Measurements from ENCODE around the gene PRXL2C.
"Not testable (repeated sequence)": the region's sequence is repeated elsewhere in the genome, so short reads cannot be mapped to it uniquely, and the experiment has no call there.

Gene PRXL2C, protein sequence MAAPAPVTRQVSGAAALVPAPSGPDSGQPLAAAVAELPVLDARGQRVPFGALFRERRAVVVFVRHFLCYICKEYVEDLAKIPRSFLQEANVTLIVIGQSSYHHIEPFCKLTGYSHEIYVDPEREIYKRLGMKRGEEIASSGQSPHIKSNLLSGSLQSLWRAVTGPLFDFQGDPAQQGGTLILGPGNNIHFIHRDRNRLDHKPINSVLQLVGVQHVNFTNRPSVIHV

DNA sequence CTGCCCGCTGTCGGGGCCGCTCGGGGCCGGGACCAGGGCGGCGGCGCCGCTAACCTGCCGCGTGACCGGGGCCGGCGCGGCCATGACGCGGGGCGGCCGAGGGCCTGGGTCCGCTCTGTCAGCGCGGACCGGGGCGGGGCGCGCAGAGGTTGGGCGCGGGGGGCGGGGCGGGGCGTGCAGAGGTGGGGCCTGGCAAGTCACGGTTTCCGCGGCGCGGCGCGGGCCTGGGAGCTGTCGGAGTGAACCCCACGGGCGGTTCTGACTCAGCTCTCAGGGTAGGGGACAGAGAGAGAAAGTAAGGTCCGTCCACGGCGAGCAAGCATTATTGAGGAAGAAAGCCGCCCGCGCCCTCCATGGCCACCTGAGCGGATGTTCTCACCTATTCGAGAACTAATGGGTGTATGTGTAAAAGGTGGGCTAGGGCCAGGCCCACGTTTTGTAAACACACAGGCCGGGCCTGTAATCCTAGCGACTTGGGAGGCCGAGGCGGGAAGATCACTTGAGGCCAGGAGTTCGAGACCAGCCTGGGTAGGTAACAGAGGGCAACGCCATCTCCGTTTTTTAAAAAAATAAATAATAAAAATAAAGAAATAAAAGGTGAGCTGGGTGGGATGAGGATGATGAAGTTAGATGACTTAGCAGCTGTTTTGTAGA lies at the start of gene PRXL2C:
PRXL2C (minus strand) TSS at position 120 of the 654 bp plus-strand sequence; CDS start at position 84, 36 bp downstream.
- peak; percentile 83 to 86 for DNase-seq

DNA sequence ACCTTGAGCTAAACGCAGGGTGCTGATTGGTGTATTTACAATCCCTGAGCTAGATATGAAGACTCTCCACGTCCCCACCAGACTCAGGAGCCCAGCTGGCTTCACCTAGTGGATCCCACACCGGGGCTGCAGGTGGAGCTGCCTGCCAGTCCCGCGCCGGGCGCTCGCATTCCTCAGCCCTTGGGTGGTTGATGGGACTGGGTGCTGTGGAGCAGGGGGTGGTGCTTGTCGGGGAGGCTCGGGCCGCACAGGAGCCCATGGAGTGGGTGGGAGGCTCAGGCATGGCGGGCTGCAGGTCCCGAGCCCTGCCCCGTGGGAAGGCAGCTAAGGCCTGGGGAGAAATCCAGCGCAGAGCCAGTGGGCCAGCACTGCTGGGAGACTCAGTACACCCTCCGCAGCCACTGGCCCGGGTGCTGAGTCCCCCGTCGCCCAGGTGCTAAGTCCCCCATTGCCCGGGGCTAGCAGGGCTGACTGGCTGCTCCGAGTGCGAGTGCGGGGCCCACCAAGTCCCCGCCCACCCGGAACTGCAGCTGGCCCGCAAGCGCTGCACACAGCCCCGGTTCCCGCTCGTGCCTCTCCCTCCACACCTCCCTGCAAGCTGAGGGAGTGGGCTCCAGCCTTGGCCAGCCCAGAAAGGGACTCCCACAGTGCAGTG lies 45.7 kb upstream of the PRXL2C start:
- DNase-seq, result not testable (repeated sequence)

DNA sequence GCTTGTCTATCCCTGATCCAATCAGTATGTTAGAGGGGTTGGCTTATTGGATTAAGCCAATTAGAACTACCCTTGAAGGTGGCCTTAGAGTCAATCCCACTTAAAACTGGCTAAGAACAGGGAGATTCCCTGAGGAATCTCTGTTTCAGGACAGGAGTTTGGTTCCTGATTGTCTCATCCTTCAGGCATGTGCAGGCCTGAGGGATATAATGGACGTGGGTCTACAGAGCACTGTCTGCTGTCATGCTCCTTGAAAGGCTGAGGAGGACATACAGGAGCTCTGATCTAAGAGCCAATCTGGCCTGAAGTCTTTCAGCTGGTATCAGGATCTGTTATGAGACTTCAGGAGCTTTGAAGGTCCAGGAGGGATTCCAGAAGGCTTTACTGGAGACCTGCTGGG lies 36.2 kb upstream of the PRXL2C start:
- DNase-seq, result no peak

DNA sequence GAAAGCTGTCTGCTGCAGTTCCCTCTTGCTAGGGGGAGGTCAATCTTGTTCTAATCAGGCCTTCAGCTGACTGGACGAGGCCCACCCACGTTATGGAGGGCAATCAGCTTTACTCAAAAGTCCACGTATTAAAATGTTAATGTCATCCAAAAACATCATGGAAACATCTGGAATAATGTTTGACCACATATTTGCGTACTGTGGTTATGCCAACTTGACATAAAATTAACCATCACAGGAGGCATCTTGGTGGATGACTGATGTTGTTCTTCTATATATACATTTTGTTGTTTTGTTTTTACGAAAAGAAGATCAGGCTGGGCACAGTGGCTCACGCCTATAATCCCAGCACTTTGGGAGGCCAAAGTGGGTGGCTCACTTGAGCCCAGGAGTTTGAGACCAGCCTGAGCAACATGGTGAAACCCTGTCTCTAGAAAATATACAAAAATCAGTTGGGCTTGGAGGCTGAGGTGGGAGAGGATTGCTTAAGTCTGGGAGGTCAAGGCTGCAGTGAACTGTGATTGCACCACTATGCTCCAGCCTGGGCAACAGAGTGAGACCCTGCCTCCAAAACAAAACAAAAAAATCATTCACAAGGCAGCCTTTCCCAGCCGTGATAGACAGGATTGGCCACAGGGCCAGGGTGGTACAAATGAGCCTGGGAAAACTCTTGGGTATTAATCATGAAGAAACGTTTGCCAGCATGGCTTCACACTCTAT lies 33.8 kb upstream of the PRXL2C start:
- no peak for DNase-seq

DNA sequence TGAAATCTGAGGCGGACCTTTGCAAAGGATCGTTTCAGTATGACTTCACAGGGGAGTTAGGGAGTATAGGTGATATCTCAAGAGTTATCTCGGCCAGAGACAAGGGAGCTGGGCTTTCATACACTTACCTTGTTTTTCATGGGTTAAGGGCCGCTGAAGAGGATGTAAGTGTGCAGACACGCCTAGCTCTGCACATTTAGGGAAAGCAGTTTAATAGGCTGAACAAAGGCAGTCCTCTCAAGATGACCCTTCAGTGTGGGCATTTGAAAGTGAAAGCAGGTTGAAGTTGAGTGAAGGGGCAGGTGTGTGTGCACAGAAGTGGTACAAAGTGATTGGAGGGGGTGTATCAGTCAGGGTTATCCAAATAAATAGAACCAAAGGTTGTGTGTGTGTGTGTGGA lies 33.1 kb upstream of the PRXL2C start:
- DNase-seq, result no peak

DNA sequence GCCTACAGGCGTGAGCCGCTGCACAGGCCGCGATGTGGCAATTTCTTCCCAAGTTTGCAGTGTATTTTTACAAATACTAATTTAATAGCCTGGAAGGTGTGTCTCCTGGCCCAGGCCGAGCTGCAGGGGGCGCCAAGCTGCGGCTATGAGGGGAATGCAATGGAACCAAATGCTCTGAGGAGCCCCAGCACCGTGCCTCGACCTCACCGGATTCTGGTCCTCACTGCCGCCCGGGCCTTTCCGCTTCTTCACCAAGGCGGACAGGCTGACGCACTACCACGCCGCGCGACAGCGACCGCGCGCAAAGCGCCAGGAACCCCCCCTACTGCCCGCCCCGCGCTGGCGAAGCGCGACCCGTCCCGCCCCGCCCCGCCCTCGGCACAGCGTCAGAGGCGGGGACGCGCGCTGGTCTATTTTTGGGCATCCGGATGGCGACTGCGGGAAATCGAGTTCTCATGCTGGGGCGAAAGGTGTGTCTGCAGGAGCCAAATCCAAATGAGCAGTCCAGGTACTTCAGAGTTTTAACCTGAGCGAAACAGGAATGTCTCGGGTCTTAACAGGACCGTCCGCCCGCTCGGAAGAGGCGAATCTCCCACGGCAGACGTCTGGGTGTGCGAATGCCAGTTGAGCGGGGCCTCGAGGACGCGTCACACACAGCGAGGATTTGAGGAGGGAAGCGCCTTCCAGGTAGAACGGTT lies 31.7 kb upstream of the PRXL2C start:
- peak; percentile 70 to 73 for DNase-seq

DNA sequence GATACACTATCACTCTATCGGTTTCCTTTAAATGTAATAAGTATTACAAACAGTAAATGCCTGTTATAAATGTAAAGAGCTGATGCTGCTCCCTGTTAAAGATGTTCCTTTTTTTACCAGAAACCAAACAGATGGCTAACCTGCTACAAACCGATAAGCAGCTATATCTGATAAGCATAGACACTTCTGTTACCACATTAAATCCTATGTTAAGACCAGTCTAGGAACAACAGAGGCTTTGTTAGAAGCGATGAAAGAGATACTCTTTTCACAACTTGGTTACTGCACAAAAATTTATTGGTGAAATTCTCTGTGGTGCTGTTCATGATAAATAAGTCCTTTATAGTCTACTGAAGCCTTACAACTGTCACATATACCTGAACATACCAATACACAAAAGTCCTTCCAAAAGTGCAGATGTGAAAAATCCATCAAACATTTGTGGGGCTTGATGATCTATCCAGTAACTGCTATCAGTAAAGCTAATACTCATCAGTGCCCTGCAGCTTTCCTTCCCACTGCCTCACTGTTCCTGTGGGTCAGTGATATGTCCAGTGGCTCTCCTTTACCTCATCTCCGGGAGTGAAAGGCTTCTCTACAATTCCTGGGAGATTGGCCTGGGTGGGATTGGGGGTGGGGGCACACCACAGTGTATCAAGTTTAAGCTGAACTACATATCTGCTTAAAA lies 25.8 kb upstream of the PRXL2C start:
- no peak for DNase-seq

DNA sequence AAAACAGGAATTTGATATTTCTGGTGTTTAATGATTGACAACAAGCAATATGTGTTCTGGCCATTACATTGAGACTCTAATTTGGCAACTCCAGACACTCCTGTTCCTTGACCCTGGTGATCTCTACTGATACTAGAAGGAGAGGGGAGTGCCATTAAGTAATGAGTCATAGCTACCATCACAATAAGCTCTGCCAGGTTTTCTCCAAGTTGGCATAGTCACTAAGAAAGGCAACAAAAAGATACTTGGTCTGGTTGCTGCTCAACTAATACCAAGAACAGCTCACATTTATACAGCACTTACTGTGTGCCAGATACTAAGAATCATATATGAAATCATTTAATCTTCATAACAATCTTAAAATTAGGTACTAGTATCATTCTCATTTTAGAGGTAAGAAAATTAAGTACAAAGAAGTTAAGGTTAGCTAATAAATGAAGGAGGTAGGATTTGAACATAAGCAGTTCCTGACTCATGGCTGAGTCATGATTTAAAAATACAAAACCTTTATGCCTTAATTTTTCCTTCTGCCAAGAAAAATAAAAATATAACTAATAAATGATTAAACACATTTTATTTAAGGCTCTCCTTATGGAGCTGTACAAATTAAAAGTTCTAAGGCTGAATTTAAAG lies 19.9 kb upstream of the PRXL2C start:
- no peak for DNase-seq

DNA sequence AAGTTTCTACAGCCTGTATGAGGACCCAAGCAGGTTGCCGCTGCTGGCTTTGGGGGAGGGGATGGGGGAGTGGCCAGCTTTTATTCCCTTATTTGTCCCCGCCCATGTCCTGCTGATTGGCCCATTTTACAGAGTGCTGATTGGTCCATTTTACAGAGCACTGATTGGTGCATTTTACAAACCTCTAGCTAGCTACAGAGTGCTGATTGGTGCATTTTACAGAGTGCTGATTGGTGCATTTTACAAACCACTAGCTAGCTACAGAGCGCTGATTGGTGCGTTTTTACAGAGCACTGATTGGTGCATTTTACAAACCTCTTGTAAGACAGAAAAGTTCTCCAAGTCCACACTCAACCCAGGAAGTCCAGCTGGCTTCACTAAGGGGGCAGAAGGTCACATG lies 18.7 kb upstream of the PRXL2C start:
- not testable (repeated sequence) for DNase-seq

DNA sequence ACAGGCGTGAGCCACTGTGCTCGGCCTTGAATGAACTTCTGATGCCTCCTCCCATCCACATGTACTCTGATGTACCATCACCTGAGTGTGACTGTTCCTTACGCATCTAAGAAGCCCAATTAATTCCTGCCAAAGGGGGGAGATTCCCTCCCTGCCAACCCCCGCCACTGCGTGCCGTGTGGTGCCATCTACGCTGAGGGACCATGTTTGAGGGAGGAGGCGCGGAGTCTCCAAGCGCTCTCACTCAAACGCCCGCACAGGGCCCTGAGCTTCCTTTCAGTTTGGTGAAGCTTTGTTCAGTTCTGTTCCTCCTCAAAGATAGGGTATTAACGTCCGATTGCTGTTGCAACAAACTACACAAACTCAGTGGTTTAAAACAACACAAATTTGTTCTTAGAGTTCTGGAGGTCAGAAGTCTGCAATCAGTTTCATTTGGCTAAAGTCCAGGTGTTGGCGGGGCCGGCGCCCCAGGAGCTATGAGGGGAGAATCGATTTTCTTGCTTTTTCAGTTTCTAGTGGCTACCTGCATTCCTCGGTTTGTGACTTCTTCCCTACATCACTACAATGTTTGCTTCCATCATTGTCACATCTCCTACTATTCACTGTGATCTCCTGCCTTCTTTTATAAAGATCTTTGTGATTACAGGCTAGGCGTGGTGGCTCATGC lies 13.9 kb upstream of the PRXL2C start:
- no peak for DNase-seq

DNA sequence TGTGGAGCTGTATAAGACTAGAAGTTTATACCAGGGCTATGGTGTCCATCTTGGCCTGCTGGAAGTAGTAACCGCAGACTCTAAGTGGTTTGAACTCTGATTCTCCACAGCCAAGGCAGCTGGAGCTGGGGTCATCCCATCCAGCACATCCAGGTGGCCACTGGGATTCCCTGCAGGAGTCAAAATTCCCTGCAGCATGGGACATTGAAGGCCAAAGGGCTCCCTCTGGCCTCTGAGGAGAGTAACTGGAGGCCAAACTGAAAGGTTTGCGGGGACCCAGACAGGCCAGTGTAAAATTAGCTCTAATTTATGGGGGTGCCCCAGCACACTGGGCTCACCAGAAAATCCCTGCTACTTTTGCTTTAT lies 12.2 kb upstream of the PRXL2C start:
- no peak for DNase-seq

DNA sequence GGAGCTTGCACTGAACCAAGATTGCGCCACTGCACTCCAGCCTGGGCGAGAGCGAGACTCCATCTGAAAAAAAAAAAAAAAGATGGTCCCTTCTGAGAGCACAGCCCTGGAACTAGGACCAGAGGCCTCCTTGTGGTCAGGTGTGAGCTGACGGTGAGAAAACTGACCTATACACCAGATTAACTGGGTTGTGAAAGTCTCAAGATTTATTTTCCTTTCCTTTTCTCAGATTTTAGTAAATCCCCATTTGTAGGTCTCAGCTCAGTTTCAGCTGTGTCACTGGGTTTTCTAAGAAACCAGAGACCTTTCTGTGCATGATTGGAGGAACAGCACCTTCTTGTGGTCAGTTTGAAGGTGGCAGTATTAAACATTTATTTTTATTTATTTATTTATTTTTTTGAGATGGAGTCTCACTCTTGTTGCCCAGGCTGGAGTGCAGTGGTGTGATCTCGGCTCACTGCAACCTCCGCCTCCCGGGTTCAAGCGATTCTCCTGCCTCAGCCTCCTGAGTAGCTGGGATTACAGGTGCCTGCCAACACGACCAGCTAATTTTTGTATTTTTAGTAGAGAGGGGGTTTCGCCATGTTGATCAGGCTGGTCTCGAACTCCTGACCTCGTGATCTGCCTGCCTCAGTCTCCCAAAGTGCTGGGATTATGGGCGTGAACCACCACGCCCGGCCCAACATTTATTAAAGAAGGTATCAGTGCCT lies 11.7 kb upstream of the PRXL2C start:
- DNase-seq, result peak; percentile 10 to 26

DNA sequence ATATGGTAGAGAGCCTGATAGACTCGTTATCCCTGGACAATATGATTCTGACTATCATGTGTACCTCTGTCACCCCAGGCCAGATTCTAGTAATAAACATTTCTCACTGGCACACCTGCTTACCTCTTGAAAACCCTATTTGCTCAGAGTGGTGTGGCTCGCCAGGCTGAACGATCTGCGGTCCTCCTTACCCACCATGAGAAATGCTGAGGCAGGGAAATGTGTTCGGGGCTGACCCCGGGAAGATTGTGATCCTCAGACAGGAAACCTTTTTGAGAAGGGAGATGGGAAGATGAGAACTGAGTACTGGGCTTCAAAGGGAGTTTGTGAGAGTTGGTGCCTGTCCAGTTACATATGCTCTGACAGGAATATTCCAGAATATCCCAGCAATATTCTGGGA lies 10.7 kb upstream of the PRXL2C start:
- no peak for DNase-seq

DNA sequence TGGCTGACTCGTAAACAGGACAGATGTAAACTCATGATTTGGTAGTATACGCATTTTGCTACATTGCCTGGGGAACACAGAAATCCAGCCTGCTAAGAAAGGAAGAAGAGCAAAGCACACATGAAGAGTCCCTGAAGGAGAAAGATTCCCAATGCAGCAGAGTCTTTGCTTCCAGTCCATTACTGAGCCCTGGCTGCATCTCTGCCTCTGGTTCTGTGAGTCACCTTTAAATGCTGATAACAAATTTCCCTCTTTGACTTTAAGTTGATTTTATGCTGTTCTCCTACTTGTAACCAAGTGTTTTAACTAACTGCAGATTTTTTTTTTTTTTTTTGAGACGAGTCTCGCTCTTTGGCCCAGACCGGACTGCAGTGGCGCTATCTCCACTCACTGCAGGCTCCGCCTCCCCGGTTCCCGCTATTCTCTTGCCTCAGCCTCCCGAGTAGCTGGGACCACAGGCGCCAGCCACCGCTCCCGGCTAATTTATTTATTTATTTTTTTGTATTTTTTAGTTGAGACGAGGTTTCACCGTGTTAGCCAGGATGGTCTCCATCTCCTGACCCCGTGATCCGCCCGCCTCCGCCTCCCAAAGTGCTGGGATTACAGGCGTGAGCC lies 8.5 kb upstream of the PRXL2C start:
- DNase-seq, result no peak

DNA sequence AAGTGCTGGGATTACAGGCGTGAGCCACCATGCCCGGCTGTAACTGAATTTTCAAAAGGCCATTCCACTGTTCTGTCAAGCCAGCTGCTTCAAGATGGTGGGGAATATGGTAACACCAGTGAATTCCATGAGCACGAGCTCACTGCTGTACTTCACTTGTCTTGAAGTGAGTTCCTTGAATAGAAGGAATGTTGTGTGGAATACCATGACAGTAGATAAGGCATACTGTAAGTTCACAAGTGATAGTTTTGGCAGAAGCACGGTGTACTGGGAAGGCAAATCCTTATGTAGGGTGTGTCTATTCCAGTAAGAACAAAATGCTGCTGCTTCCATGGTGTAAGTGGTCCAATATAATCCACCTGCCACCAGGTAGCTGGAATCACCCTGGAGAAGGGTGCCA lies 6.6 kb upstream of the PRXL2C start:
- no peak for DNase-seq

DNA sequence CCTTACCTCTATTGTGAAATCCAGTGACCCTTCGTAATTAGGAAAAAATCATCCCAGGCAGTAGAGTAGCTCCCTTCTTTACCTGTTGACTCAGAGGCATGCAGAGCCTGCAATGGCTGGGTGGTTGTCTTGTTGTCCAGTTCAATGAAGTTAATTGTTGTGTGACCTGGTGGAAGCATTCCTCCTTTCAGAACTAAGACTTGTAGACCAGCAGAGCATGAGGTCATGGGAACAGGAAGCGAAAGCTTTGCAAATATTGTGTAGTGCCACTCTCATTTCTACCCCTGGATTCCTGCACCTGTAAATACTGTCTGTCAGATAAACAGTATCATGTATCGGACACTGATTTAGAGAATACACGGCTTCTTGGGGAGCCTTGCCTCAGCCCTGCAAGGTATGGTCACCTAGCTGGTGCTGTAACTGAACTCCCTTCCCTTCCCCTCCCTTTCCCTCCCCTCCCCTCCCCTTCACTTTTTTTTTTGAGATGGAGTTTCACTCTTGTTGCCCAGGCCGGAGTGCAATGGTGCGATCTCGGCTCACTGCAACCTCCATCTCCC lies 5.7 kb upstream of the PRXL2C start:
- no peak for DNase-seq

DNA sequence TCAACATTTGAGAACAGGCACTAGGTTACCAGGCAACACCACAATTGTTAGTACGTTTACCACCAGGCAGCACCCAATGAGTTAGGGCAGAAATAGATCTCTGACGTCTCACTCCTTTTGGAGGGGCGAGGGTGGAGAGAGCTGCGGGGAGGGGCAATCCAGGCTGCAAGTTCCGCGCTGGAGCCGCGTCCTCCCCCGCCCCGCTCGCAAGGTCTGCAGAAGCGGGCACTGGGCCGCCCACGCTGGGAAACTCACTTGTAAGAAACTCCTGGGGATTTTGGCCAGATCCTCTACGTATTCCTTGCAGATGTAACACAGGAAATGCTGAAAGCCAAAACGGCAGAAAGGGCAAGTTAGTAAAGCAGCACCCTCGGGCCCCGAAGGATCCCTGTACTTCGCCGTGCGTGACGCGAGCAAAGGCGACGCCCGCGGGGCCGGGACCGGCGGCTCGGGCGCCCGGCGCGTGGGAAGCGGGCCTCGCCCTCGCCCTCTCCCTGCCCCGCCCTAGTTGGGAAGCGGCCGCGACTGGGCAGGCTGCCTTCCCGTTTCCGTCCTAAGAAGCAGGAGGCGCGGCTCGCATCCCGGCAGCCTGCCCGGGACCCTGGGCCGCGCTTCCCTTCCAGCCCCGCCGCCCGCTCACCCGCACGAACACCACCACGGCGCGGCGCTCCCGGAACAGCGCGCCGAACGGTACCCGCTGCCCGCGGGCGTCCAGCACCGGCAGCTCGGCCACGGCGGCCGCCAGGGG lies 493 bp downstream of the PRXL2C start:
- DNase-seq, result peak; percentile 61

DNA sequence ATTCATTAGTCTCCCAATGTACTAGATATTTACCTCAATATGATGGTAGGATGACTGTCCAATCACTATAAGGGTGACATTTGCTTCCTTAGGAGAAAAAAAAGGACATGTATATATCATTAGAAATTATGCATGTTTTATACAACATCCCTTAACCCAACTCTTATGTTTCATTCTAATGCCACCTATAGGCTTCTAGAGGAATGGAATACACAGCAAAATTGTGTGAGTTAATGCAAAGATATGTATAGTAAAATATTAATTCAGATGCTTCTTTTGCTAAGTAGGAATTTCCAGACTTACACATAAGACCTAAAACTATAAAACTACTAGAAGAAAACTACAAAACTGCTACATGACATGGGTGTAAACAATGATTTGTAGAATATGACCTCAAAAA lies 3.5 kb downstream of the PRXL2C start:
- no peak for DNase-seq
